RWPE2 (cell line): ENCODE data around the gene ERGIC1.
A peak's percentile ranks its signal among the peaks of the same experiment; 100 is the strongest.

Source experiments
- ATAC-seq: fragments of 200-7000 bp; cut with Tn5 transposase; 3 replicates; pipeline ENCODE4 v1.9.1; 2021; ENCODE audit warnings: low read depth
- DNase-seq: peaks from one replicate; pipeline ENCODE4 v3.0.0-alpha.2; 2020; ENCODE audit warnings: low spot score
- H3K27ac ChIP-seq: fragments of 450-650 bp; 2 replicates; pipeline ENCODE4 v1.5.1; 2017; ENCODE audit warnings: mild to moderate bottlenecking; ENCODE audit not compliant: poor library complexity, severe bottlenecking
- H3K27me3 ChIP-seq: fragments of 250-450 bp; sonication (Bioruptor Pico); 2 replicates; pipeline ENCODE4 v1.5.1; 2021; ENCODE audit warnings: mild to moderate bottlenecking, moderate library complexity; ENCODE audit not compliant: insufficient read depth, poor library complexity, severe bottlenecking
- H3K36me3 ChIP-seq: fragments of 250-450 bp; sonication (Bioruptor Pico); 2 replicates; pipeline ENCODE4 v1.5.1; 2020; ENCODE audit warnings: low read depth, mild to moderate bottlenecking, moderate library complexity
- H3K4me1 ChIP-seq: fragments of 250-450 bp; sonication (Bioruptor Pico); 2 replicates; pipeline ENCODE4 v1.5.1; 2021; ENCODE audit warnings: mild to moderate bottlenecking, moderate library complexity; ENCODE audit not compliant: insufficient read depth, poor library complexity, severe bottlenecking
- H3K4me3 ChIP-seq: fragments of 250-450 bp; sonication (Bioruptor Pico); 2 replicates; pipeline ENCODE4 v1.5.1; 2021; ENCODE audit warnings: mild to moderate bottlenecking, moderate library complexity; ENCODE audit not compliant: severe bottlenecking
- H3K9me3 ChIP-seq: fragments of 250-450 bp; sonication (Bioruptor Pico); 2 replicates; pipeline ENCODE4 v1.5.1; 2021; ENCODE audit warnings: mild to moderate bottlenecking, moderate library complexity; ENCODE audit not compliant: severe bottlenecking
- TF ChIP-seq, protein P1 (sequence below): fragments of 450-650 bp; IDR thresholded peaks from one replicate; pipeline ENCODE4 v1.5.1; 2017; ENCODE audit warnings: mild to moderate bottlenecking, moderate library complexity; ENCODE audit not compliant: poor library complexity, severe bottlenecking

ERGIC1 gene

DNA sequence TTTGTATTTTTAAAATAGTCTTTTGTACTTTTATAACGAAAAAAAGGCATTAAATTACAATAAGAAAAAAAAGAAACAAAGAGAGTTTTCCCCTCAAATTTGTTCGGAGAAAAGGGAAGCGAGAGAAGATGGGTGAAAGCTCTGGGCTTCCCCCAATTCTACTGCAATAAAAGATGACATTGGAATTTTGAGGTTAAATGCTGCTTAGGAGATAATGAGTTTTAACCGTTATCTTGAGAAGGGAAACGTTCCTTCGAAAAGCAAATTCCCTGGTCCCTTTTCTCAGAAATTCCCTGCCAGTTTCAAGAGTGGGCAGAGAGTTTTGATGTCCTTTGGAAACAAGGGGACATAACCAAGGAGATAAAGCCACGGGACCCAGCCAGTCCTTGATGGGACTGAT lies 18.4 kb upstream of the ERGIC1 start:
- Histone ChIP-seq H3K4me1 (peaks cover 23% of the 10 kb centered on the region), H3K9me3 (no peaks in the 10 kb centered on the region), H3K27ac (no peak overlapping the region), H3K36me3 (no peaks in the 10 kb centered on the region), H3K4me3 (no peak overlapping the region), H3K27me3 (no peaks in the 10 kb centered on the region)
- TF ChIP-seq, protein P1, sequence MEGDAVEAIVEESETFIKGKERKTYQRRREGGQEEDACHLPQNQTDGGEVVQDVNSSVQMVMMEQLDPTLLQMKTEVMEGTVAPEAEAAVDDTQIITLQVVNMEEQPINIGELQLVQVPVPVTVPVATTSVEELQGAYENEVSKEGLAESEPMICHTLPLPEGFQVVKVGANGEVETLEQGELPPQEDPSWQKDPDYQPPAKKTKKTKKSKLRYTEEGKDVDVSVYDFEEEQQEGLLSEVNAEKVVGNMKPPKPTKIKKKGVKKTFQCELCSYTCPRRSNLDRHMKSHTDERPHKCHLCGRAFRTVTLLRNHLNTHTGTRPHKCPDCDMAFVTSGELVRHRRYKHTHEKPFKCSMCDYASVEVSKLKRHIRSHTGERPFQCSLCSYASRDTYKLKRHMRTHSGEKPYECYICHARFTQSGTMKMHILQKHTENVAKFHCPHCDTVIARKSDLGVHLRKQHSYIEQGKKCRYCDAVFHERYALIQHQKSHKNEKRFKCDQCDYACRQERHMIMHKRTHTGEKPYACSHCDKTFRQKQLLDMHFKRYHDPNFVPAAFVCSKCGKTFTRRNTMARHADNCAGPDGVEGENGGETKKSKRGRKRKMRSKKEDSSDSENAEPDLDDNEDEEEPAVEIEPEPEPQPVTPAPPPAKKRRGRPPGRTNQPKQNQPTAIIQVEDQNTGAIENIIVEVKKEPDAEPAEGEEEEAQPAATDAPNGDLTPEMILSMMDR: no peak
- DNase-seq (no peak), ATAC-seq (no peak)

DNA sequence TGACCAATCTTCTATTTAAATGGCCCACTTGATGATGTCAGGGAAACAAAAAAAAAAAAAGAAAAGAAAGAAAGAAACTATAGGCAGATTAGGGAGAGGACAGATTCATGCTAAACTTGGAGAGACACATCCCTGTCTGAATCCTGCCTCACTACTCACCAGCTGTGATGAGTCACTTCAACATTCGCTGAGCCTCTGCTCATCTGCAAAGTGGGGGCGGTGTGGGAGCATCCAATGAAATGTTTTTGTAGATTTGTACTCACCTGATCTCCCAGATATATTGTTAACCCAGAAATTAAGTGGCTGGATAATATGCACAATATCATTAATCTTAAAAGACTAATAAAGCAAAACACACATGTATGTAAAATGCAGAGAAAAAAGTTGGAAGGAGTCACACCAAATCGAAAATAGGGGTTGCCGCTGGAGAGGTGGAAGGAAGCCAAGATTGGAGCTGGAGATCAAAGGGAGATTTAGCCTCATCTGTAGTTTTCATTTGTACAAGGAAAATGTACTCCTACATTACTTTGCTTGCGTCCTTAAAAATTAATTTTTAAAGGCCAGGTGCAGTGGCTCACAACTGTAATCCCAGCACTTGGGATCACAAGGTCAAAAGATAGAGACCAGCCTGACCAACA lies 17.0 kb upstream of the ERGIC1 start:
- no peak for DNase-seq
- Histone ChIP-seq H3K36me3 (no peaks in the 10 kb centered on the region), H3K9me3 (no peaks in the 10 kb centered on the region), H3K4me1 (peaks cover 23% of the 10 kb centered on the region), H3K4me3 (no peak overlapping the region), H3K27ac (peak overlapping the region; percentile 34), H3K27me3 (no peaks in the 10 kb centered on the region)
- ATAC-seq: peak; percentile 91
- TF ChIP-seq, protein P1: peak; percentile 24

DNA sequence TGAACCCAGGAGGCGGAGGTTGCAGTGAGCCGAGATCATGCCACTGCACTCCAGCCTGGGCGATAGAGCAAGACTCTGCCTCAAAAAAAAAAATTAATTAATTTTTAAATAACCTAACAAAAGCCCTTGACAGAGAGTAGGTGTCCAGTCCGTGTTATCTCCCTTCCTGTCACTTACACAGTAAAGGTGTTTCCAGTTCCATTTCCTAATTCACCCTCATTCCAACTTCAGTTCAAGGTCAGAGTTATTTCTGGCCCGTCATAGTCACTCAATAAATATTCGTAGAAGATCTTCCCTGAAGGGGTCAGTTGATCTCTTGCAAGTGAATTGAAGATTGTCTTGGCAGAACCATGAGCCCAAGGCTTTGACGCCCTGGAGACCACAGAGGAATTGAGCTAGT lies 16.4 kb upstream of the ERGIC1 start:
- no peaks in the 10 kb centered on the region for H3K27me3 ChIP-seq

DNA sequence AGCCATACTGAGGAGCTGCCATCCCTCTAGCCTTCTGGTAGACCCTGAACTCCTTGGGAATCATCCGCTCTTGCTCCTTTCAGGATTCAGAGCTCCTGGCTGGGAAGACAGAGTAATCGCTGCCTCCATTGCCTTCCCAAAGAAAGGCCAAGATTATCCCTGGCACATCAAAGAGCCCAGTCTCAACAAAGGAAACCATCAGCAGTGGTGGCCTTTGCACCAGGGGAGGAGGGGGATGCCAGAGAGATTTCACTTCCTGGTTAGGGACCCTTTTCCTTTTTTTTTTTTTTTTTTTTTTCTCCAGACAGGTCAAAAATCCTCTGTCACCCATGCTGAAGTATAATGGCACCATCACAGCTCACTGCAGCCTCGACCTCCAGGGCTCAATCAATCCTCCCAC lies 16.0 kb upstream of the ERGIC1 start:
- peaks cover 23% of the 10 kb centered on the region for H3K4me1 ChIP-seq
- H3K27ac ChIP-seq: no peak overlapping the region
- DNase-seq (no peak), ATAC-seq (no peak)
- no peaks in the 10 kb centered on the region for H3K9me3 ChIP-seq
- TF ChIP-seq, protein P1: no peak
- no peaks in the 10 kb centered on the region for H3K27me3 ChIP-seq
- H3K36me3 ChIP-seq: no peaks in the 10 kb centered on the region
- no peak overlapping the region for H3K4me3 ChIP-seq

More for the DNA sequence above, 16.4 kb upstream of the ERGIC1 start:
- Histone ChIP-seq H3K27ac (peak overlapping the region; percentile 34), H3K36me3 (no peaks in the 10 kb centered on the region), H3K9me3 (no peaks in the 10 kb centered on the region), H3K4me3 (no peak overlapping the region), H3K4me1 (peaks cover 23% of the 10 kb centered on the region)
- DNase-seq: no peak
- TF ChIP-seq, protein P1: no peak
- ATAC-seq: no peak

DNA sequence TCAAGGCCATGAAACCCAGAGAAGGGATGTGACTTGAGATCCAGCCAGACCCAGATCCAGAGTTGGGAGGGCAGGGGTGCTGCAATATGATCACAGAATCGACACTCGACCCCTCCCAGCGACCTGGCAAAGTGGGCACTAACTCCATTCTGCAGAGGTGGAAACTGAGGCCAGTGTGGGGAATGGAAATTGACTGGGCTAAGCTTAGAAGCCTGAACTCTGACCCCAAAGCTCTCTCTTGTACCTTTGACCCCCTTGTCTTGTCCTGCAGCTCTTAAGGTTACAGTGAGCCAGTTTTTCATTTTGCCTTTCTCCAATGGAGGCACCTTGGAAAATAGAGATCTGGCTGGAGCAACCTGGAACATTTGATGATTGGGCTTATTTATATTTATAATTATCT lies 14.5 kb upstream of the ERGIC1 start:
- Histone ChIP-seq H3K9me3 (no peaks in the 10 kb centered on the region), H3K4me1 (peaks cover 23% of the 10 kb centered on the region), H3K27ac (peak overlapping the region; percentile 8), H3K27me3 (no peaks in the 10 kb centered on the region), H3K36me3 (no peaks in the 10 kb centered on the region), H3K4me3 (no peak overlapping the region)
- TF ChIP-seq, protein P1: no peak
- DNase-seq (no peak), ATAC-seq (no peak)
